Heart right ventricle (tissue), 16 donors: ENCODE measurements around the gene PSMA7. TPM values are rescaled to one million over a fixed set of nuclear protein-coding genes. Genes with fewer than 3 reads are reported as not detected.

Experiments used
- ATAC-seq, 8 donors: fragments of 200-7000 bp; cut with Tn5 transposase; one replicate each; pipeline ENCODE4 v1.9.1; 2020; ENCODE audit warnings: mild to moderate bottlenecking in 8 of 8, moderate library complexity in 8 of 8, moderate number of reproducible peaks in 1 of 8
- DNase-seq, 2 donors: peaks; one replicate each; pipeline ENCODE4 v3.0.0-alpha.2; 2020
- H3K27ac ChIP-seq, 10 donors: fragments of 200-600 bp; sonication (generic) in 2 of 10; one replicate each; pipeline versions ENCODE4 v1.5.0 to v1.8.0; 2020 to 2022; ENCODE audit warnings: mild to moderate bottlenecking in 3 of 10
- H3K27me3 ChIP-seq, 7 donors: fragments of 200-600 bp; one replicate each; pipeline ENCODE4 v1.8.0; 2021 to 2022; ENCODE audit warnings: mild to moderate bottlenecking in 2 of 7
- H3K36me3 ChIP-seq, 9 donors: fragments of 200-600 bp; sonication (generic) in 1 of 9; one replicate each; pipeline versions ENCODE4 v1.5.0 to v1.8.0; 2020 to 2022; ENCODE audit warnings: mild to moderate bottlenecking in 2 of 9
- H3K4me1 ChIP-seq, 9 donors: fragments of 200-600 bp; sonication (generic) in 1 of 9; one replicate each; pipeline versions ENCODE4 v1.5.0 to v1.8.0; 2020 to 2022; ENCODE audit warnings: mild to moderate bottlenecking in 4 of 9
- H3K4me3 ChIP-seq, 10 donors: fragments of 200-600 bp; sonication (generic) in 2 of 10; one replicate each; pipeline versions ENCODE4 v1.5.0 to v1.8.0; 2020 to 2022; ENCODE audit warnings: mild to moderate bottlenecking in 7 of 10, moderate library complexity in 2 of 10
- H3K9me3 ChIP-seq, 11 donors: fragments of 200-600 bp in 10 of 11; sonication (generic) in 2 of 11; one replicate each; pipeline versions ENCODE4 v1.5.0 to v1.8.0; 2013 to 2022; ENCODE audit warnings: mild to moderate bottlenecking in 2 of 11, control low read depth in 1 of 11, moderate library complexity in 1 of 11
- CTCF ChIP-seq, 9 donors: fragments of 200-600 bp; sonication (generic) in 2 of 9; IDR thresholded peaks; one replicate each; pipeline versions ENCODE4 v1.5.0 to v1.8.0; 2021 to 2022; ENCODE audit warnings: antibody characterized with exemption in 9 of 9, mild to moderate bottlenecking in 5 of 9, moderate library complexity in 1 of 9
- WGBS, 2 donors: extraction: QIAGEN DNeasy Blood & Tissue Kit; methylation state at CpG; one replicate each; pipeline ENCODE4 v1.1.7; 2013; ENCODE audit warnings: inconsistent platforms in 1 of 2; 5-methylcytosine and 5-hydroxymethylcytosine counted together
- intact Hi-C, 10 donors: fragments of 100-400 bp; cut with DNase I; formaldehyde crosslinking; loops; one replicate each; pipeline versions ENCODE4 v1.11.1 to v1.14.2; 2022
- polyA plus RNA-seq, 2 donors: library from polyadenylated mRNA; stranded (reverse); fragments of 200-250 nt; gene quantifications; one replicate each; pipeline ENCODE4 v1.2.3, GENCODE V29; 2013
- total RNA-seq, 10 donors: library from RNA; stranded (reverse); fragmentation: NEBNext Ultra II Directional in 3 of 10; extraction: Animal tissue kit (Norgen Biotek cat#: 25700) in 3 of 10; gene quantifications; one replicate each; pipeline versions ENCODE4 v1.2.1 to v1.2.4, GENCODE V29; 2021 to 2023
- donor health status: Arrhythmogenic right ventricular cardiomyopathy.
- donor health status: ischemic (EF 13 %, LVEDD 7.1; RV severe dilation, severe dysfunction).
- donor health status: healthy with polysubstance abuse.
- donor health status: DM: no; HTN: yes; CAD: no.
- donor health status: DM: no; HTN: no; CAD: no.
- donor health status: ischemic (EF 25% LVEDD 6.9; RV normal size, moderate dysfunction).
- donor health status: ischemic (EF 25% LVEDD 5.7; RV mildly dilated, moderate dysfunction).
- donor health status: healthy.
- donor health status: DM: yes; HTN: yes; CAD: no.
- donor health status: Ischemic cardiomyopathy.
- donor health status: ischemic (EF 35%, LVEDD 5.7; RV mildly dilated, moderate dysfunction).
- donor health status: nonischemic (EF 11% LVEDD 7.7; RV severe dilation, severe dysfunction).
- donor health status: DM: yes; HTN: yes; CAD: no.
- donor health status: PGD.
- donor health status: ischemic (EF 29% LVEDD 5.4; RV normal size, mild dysfunction).
- donor health status: nonischemic (EF 23%, LVEDD 6.1; RV moderate dilation, normal function).

The PSMA7 gene
- total and polyA plus RNA-seq, 12 donors: 143 to 567 (median 200) TPM

- Histone ChIP-seq H3K4me1 (peaks cover 24 to 68% (median 47%) of the 10 kb centered on the region in 9 donors), H3K27me3 (no peaks in the 10 kb centered on the region), H3K27ac (peak overlapping the region in 9 of 10 donors; percentile 54 to 87 (median 77)), H3K4me3 (peak overlapping the region in 1 of 10 donors; percentile 19), H3K36me3 (peaks cover 9 to 100% (median 67%) of the 10 kb centered on the region in 9 donors), H3K9me3 (no peaks in the 10 kb centered on the region)
- intact Hi-C loops: loop anchor here in 1 of 10 donors (5.0 kb wide), 1 partner anchor 107 kb away; no protein-coding TSS in a partner anchor
- peak in 5 of 9 donors; percentile 12 to 40 (median 29) for TF ChIP-seq CTCF (IDR thresholded peaks at IDR 0.05)
- ATAC-seq (peak; percentile 18 to 53 (median 45)), DNase-seq (no peak)
- WGBS, 2 donors: 68 to 75% methylated on average over 12 of the region's 12 CpGs
Measured at GRCh38 chr20:62133864-62134263, 9.3 kb downstream of the PSMA7 start.

GRCh38 chr20:62133051-62133845 lies 9.9 kb downstream of the PSMA7 start:
- Histone ChIP-seq H3K4me3 (peak overlapping the region in 2 of 10 donors; percentile 19 to 27), H3K9me3 (no peaks in the 10 kb centered on the region), H3K27me3 (no peaks in the 10 kb centered on the region), H3K4me1 (peaks cover 24 to 74% (median 47%) of the 10 kb centered on the region in 9 donors), H3K36me3 (peaks cover 6 to 100% (median 64%) of the 10 kb centered on the region in 9 donors), H3K27ac (peak overlapping the region; percentile 14 to 87 (median 76))
- no peak for TF ChIP-seq CTCF (IDR thresholded peaks at IDR 0.05)
- intact Hi-C loops: loop anchor here in 1 of 10 donors (5.0 kb wide), 1 partner anchor 106 kb away; no protein-coding TSS in a partner anchor
- peak in 1 of 2 donors; percentile 43 for DNase-seq
- peak; percentile 39 to 85 (median 73) for ATAC-seq
- 63 to 70% methylated on average over 29 of the region's 29 CpGs for WGBS, 2 donors

GRCh38 chr20:62132421-62132820 lies 10.8 kb downstream of the PSMA7 start:
- no peak for DNase-seq

More at GRCh38 chr20:62132421-62132820, 10.8 kb downstream of the PSMA7 start:
- intact Hi-C loops: loop anchor here in 1 of 10 donors (5.0 kb wide), 1 partner anchor 105 kb away; no protein-coding TSS in a partner anchor
- Histone ChIP-seq H3K27me3 (no peaks in the 10 kb centered on the region), H3K4me1 (peaks cover 24 to 77% (median 53%) of the 10 kb centered on the region in 9 donors), H3K9me3 (no peaks in the 10 kb centered on the region), H3K36me3 (peaks cover 6 to 100% (median 61%) of the 10 kb centered on the region in 9 donors), H3K27ac (peak overlapping the region; percentile 14 to 87 (median 76)), H3K4me3 (peak overlapping the region in 2 of 10 donors; percentile 19 to 27)
- WGBS, 2 donors: 76 to 77% methylated on average over 7 of the region's 7 CpGs
- peak in 7 of 8 donors; percentile 7 to 79 (median 40) for ATAC-seq
- no peak for TF ChIP-seq CTCF (IDR thresholded peaks at IDR 0.05)
